GM23338 (cell line): ENCODE results near the gene LYRM9. TPM values are rescaled to one million over a fixed set of nuclear protein-coding genes. Genes with fewer than 3 reads are reported as not detected.

Source experiments
- ATAC-seq: fragments of 200-7000 bp; cut with Tn5 transposase; 3 replicates; pipeline ENCODE4 v1.9.1; 2020
- DNase-seq: peaks from one replicate; pipeline ENCODE4 v3.0.0-alpha.2; 2015; ENCODE audit warnings: low spot score
- H2AFZ ChIP-seq: fragments of 200-600 bp; sonication (generic); 2 replicates; pipeline ENCODE4 v1.8.0; 2016; ENCODE audit warnings: antibody characterized with exemption, mild to moderate bottlenecking, moderate library complexity
- H3F3A ChIP-seq: fragments of 200-600 bp; sonication (generic); replicated peaks from 2 replicates; pipeline ENCODE4 v1.8.0; 2017; ENCODE audit warnings: antibody characterized with exemption, mixed run types, low read depth
- H3K27ac ChIP-seq: fragments of 200-600 bp; sonication (generic); 2 replicates; pipeline ENCODE4 v1.6.1; 2016; ENCODE audit warnings: low read depth
- H3K27me3 ChIP-seq: fragments of 200-600 bp; sonication (generic); 2 replicates; pipeline ENCODE4 v1.8.0; 2016; ENCODE audit warnings: mild to moderate bottlenecking, mixed run types, moderate library complexity; ENCODE audit not compliant: insufficient read depth
- H3K36me3 ChIP-seq: fragments of 200-600 bp; sonication (generic); 2 replicates; pipeline ENCODE4 v1.8.0; 2016; ENCODE audit warnings: mild to moderate bottlenecking; ENCODE audit not compliant: insufficient read depth
- H3K4me1 ChIP-seq: fragments of 200-600 bp; sonication (generic); 2 replicates; pipeline ENCODE4 v1.8.0; 2016; ENCODE audit warnings: mild to moderate bottlenecking, moderate library complexity; ENCODE audit not compliant: insufficient read depth
- H3K4me2 ChIP-seq: fragments of 200-600 bp; sonication (generic); 2 replicates; pipeline ENCODE4 v1.7.1; 2017; ENCODE audit warnings: mixed run types
- H3K4me3 ChIP-seq: fragments of 200-600 bp; sonication (generic); 2 replicates; pipeline ENCODE4 v1.6.1; 2016; ENCODE audit warnings: mixed run types
- H3K79me2 ChIP-seq: fragments of 200-600 bp; sonication (generic); replicated peaks from 2 replicates; pipeline ENCODE4 v1.8.0; 2017; ENCODE audit warnings: mild to moderate bottlenecking; ENCODE audit not compliant: insufficient read depth
- H3K9me2 ChIP-seq: fragments of 200-600 bp; sonication (generic); 2 replicates; pipeline ENCODE4 v1.8.0; 2017; ENCODE audit not compliant: insufficient read depth
- H4K20me1 ChIP-seq: fragments of 200-600 bp; sonication (generic); replicated peaks from 2 replicates; pipeline ENCODE4 v1.8.0; 2017; ENCODE audit warnings: mild to moderate bottlenecking; ENCODE audit not compliant: insufficient read depth
- H3K27ac Mint-ChIP-seq: 2 replicates; pipeline ENCODE4 v1.8.0; 2020; ENCODE audit warnings: inconsistent platforms, mild to moderate bottlenecking, moderate library complexity, mixed read lengths
- H3K27me3 Mint-ChIP-seq: 3 replicates; pipeline ENCODE4 v1.8.0; 2022; ENCODE audit warnings: low read depth, mild to moderate bottlenecking, moderate library complexity, mixed read lengths, inconsistent platforms; ENCODE audit not compliant: insufficient read depth, poor library complexity
- H3K36me3 Mint-ChIP-seq: 3 replicates; pipeline ENCODE4 v1.8.0; 2021; ENCODE audit warnings: low read depth, mild to moderate bottlenecking, inconsistent platforms, moderate library complexity, mixed read lengths
- H3K4me1 Mint-ChIP-seq: 3 replicates; pipeline ENCODE4 v1.8.0; 2020; ENCODE audit warnings: mild to moderate bottlenecking, inconsistent platforms, mixed read lengths
- H3K4me3 Mint-ChIP-seq: 3 replicates; pipeline ENCODE4 v1.8.0; 2021; ENCODE audit warnings: moderate library complexity, mild to moderate bottlenecking, inconsistent platforms, mixed read lengths
- H3K9me3 Mint-ChIP-seq: 3 replicates; pipeline ENCODE4 v1.8.0; 2020; ENCODE audit warnings: moderate library complexity, mild to moderate bottlenecking, inconsistent platforms, mixed read lengths
- CREB1 ChIP-seq: fragments of 250-450 bp; sonication (Bioruptor Pico); IDR thresholded peaks from 2 replicates; pipeline ENCODE4 v1.5.0; 2020; ENCODE audit warnings: low read depth, mild to moderate bottlenecking, moderate library complexity
- CTCF ChIP-seq, 2 experiments: fragments of 200-600 bp in 1 of 2; sonication (generic) in 1 of 2; conservative IDR thresholded peaks; 2 replicates each; pipeline versions ENCODE4 v1.5.1 to v1.6.1; 2016 to 2017; ENCODE audit warnings: antibody characterized with exemption in 2 of 2, low read depth in 2 of 2, mild to moderate bottlenecking in 2 of 2, moderate library complexity in 1 of 2
- ETS1 ChIP-seq: IDR thresholded peaks from 2 replicates; pipeline ENCODE4 v1.6.1; 2016; ENCODE audit warnings: antibody characterized with exemption
- EZH2 ChIP-seq: fragments of 200-600 bp; sonication (generic); IDR thresholded peaks from one replicate; pipeline ENCODE4 v1.8.0; 2017; ENCODE audit warnings: antibody characterized with exemption, mild to moderate bottlenecking, low read depth; ENCODE audit not compliant: unreplicated experiment
- EZH2phosphoT487 ChIP-seq: fragments of 200-600 bp; sonication (generic); IDR thresholded peaks from one replicate; pipeline ENCODE4 v1.8.1; 2018; ENCODE audit warnings: antibody characterized with exemption; ENCODE audit not compliant: unreplicated experiment
- JUNB ChIP-seq: IDR thresholded peaks from one replicate; pipeline ENCODE4 v1.6.1; 2016; ENCODE audit warnings: antibody characterized with exemption; ENCODE audit not compliant: unreplicated experiment
- NANOG ChIP-seq: IDR thresholded peaks from 2 replicates; pipeline ENCODE4 v1.6.1; 2016; ENCODE audit warnings: antibody characterized with exemption, borderline replicate concordance
- POLR2AphosphoS5 ChIP-seq: IDR thresholded peaks from 2 replicates; pipeline ENCODE4 v1.6.1; 2016; ENCODE audit warnings: antibody characterized with exemption, low read depth
- STAT1 ChIP-seq: IDR thresholded peaks from one replicate; pipeline ENCODE4 v1.6.1; 2016; ENCODE audit warnings: antibody characterized with exemption; ENCODE audit not compliant: unreplicated experiment
- ZNF114 ChIP-seq: fragments of 250-450 bp; sonication (Bioruptor Pico); IDR thresholded peaks from 2 replicates; pipeline ENCODE4 v1.5.0; 2020; ENCODE audit warnings: mild to moderate bottlenecking, moderate library complexity
- ZNF331 ChIP-seq: fragments of 250-450 bp; sonication (Bioruptor Pico); IDR thresholded peaks from 2 replicates; pipeline ENCODE4 v1.5.0; 2020; ENCODE audit warnings: low read depth, mild to moderate bottlenecking, moderate library complexity
- ZNF462 ChIP-seq: fragments of 250-450 bp; sonication (Bioruptor Pico); IDR thresholded peaks from 2 replicates; pipeline ENCODE4 v1.5.0; 2020; ENCODE audit warnings: mild to moderate bottlenecking, moderate library complexity
- polyA plus RNA-seq: library from polyadenylated mRNA; unstranded; fragments of >200 nt; fragmentation: Nextera tagmentation; extraction: Ambion mirVana; gene quantifications from 2 replicates; pipeline ENCODE4 v1.2.1, GENCODE V29; 2016
- total RNA-seq: library from RNA; depleted of rRNA; stranded (reverse); fragments of >200 nt; shearing (Covaris generic); gene quantifications from 2 replicates; pipeline ENCODE4 v1.2.3, GENCODE V29; 2014
- TF ChIP-seq, protein P1 (sequence below): IDR thresholded peaks from one replicate; pipeline ENCODE4 v1.6.1; 2018; ENCODE audit warnings: antibody characterized with exemption; ENCODE audit not compliant: unreplicated experiment

LYRM9 gene
- total and polyA plus RNA-seq, 2 experiments from 2014 or later = 4.7 to 6.2 TPM

DNA sequence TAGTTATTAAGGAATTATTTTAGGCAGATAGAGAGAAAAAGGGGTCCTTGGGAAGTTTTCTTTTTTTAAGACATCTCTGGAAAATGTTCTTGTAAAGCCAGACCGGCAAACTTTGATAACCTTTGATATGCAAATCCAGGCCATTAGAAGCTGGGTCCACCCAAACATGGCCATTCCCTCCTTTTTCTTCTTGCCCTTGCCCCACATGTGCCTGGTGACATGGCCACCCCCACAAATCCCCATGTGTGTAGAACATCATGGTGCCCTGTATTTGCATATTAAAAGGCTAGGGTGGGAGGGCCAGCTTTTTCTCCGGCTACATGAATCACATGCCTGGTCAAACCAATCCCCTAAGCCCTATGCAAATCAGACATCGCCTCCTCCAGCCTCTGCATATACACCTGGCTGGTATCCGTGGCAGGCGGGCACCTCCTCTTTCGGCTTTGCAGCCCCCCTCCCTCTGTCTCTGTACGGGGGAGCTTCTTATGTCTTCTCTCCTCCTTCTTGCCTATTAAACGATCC, 43.9 kb upstream of the LYRM9 start:
- Histone ChIP-seq H3K9me2 (peaks cover 8% of the 10 kb centered on the region; the same call in 1 of the 2 replicates), H3F3A (no peaks in the 10 kb centered on the region), H3K27ac (no peak overlapping the region), H3K4me2 (no peak overlapping the region), H3K4me1 (peaks cover 54% of the 10 kb centered on the region), H3K27me3 (no peaks in the 10 kb centered on the region), H4K20me1 (no peaks in the 10 kb centered on the region), H3K36me3 (no peaks in the 10 kb centered on the region; the same call in 1 of the 2 replicates), H3K4me3 (no peak overlapping the region), H2AFZ (no peak overlapping the region), H3K79me2 (no peaks in the 10 kb centered on the region)
- Mint-ChIP-seq H3K9me3 (peaks cover 10% of the 10 kb centered on the region; the same call in 2 of the 3 replicates), H3K36me3 (peaks cover 9% of the 10 kb centered on the region; the same call in 1 of the 3 replicates), H3K27me3 (peaks cover 6% of the 10 kb centered on the region), H3K27ac (no peak overlapping the region), H3K4me1 (peaks cover 42% of the 10 kb centered on the region), H3K4me3 (no peak overlapping the region)
- DNase-seq (no peak), ATAC-seq (no peak)
- TF ChIP-seq CREB1 (CRISPR knock-in tag) (no peak), EZH2phosphoT487 (no peak), STAT1 (no peak), JUNB (no peak), CTCF (conservative IDR thresholded peaks at IDR 0.05; ENCODE audit: low read depth in 2 of 2) (no peak), POLR2AphosphoS5 (no peak), ETS1 (no peak), NANOG (no peak), ZNF114 (CRISPR knock-in tag) (no peak), ZNF462 (no peak), ZNF331 (no peak), EZH2 (no peak)
- TF ChIP-seq, protein P1, sequence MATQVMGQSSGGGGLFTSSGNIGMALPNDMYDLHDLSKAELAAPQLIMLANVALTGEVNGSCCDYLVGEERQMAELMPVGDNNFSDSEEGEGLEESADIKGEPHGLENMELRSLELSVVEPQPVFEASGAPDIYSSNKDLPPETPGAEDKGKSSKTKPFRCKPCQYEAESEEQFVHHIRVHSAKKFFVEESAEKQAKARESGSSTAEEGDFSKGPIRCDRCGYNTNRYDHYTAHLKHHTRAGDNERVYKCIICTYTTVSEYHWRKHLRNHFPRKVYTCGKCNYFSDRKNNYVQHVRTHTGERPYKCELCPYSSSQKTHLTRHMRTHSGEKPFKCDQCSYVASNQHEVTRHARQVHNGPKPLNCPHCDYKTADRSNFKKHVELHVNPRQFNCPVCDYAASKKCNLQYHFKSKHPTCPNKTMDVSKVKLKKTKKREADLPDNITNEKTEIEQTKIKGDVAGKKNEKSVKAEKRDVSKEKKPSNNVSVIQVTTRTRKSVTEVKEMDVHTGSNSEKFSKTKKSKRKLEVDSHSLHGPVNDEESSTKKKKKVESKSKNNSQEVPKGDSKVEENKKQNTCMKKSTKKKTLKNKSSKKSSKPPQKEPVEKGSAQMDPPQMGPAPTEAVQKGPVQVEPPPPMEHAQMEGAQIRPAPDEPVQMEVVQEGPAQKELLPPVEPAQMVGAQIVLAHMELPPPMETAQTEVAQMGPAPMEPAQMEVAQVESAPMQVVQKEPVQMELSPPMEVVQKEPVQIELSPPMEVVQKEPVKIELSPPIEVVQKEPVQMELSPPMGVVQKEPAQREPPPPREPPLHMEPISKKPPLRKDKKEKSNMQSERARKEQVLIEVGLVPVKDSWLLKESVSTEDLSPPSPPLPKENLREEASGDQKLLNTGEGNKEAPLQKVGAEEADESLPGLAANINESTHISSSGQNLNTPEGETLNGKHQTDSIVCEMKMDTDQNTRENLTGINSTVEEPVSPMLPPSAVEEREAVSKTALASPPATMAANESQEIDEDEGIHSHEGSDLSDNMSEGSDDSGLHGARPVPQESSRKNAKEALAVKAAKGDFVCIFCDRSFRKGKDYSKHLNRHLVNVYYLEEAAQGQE = no peak
